H1 (cell line): ENCODE results near the gene TBC1D2B. TPM values are rescaled to one million over a fixed set of nuclear protein-coding genes. Genes with fewer than 3 reads are reported as not detected.

Experiments used
- BACH1 ChIP-seq: IDR thresholded peaks from 2 replicates; pipeline ENCODE4 v1.6.1; 2012; ENCODE audit warnings: low read length, improper control_type of control experiment
- POLR2A ChIP-seq, 2 experiments: IDR thresholded peaks; 1 replicate in 1 of 2; 2 replicates in 1 of 2; pipeline ENCODE4 v1.6.1; 2011; ENCODE audit warnings: low read depth in 2 of 2, low read length in 2 of 2, mild to moderate bottlenecking in 2 of 2; ENCODE audit errors: control extremely low read depth in 1 of 2
- polyA plus RNA-seq, 7 experiments: library from polyadenylated mRNA; depleted of rRNA in 3 of 7; stranded (reverse) in 5 of 7; unstranded in 2 of 7; fragments of >200 nt in 5 of 7; fragments of 200-250 nt in 2 of 7; gene quantifications; 1 replicate in 5 of 7; 2 replicates in 1 of 7; 4 replicates in 1 of 7; pipeline versions ENCODE4 v1.2.1 to v1.2.3, GENCODE V29; 2011 to 2013; ENCODE audit warnings: missing spikeins in 2 of 7, mixed read lengths in 2 of 7
- total RNA-seq: library from RNA; stranded (reverse); fragmentation: NEBNext Ultra II Directional; extraction: Animal tissue kit (Norgen Biotek cat#: 25700); gene quantifications from 2 replicates; pipeline ENCODE4 v1.2.1, GENCODE V29; 2021
- TF ChIP-seq, protein P1 (sequence below): fragments of 300-600 bp; sonication (generic); IDR thresholded peaks from 2 replicates; pipeline ENCODE4 v1.7.1; 2012; ENCODE audit warnings: low read length, moderate library complexity, mild to moderate bottlenecking, inconsistent platforms; ENCODE audit not compliant: insufficient replicate concordance
- TF ChIP-seq, protein P2 (sequence below): IDR thresholded peaks from 2 replicates; pipeline ENCODE4 v1.6.1; 2011; ENCODE audit warnings: low read length, improper control_type of control experiment

Gene TBC1D2B
- total and polyA plus RNA-seq, 2 of the 8 experiments (the other 6 are each of a cell fraction or from before 2014, with no cell fraction given): 11.9 to 19.5 TPM

DNA sequence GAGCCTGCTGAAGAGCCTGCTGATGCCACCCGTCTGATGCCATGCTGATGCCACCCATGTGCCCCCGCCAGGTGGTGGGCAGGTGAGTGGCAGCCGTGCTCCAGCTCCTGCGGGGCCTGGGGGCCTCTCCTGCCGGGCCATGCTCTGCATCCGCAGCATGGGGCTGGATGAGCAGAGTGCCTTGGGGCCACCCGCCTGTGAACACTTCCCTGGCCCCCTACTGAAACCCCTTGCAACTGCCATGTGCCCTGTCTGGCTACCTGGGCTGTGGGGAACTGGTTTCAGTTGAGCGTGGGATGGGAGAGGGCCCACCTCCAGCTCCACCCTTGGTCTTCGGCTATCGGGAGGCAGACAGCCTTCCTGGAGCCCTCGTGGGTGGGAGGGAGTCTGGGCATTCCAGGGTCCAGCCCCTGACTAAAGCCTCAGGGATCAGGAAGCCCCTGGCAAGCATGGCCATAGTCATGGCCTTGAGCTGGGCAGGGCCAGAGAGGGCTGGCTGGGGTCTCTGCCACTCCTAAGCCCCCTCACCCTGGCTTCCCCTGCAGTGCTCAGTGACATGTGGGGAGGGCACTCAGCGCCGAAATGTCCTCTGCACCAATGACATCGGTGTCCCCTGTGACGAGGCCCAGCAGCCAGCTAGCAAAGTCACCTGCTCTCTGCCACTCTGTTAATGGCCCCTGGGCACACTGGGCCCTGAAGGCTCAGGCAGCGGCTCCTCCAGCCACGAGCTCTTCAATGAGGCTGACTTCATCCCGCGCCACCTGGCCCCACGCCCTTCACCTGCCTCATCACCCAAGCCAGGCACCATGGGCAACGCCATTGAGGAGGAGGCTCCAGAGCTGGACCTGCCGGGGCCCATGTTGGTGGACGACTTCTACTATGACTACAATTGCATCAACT, 92.2 kb downstream of the TBC1D2B start (continued):
- TF ChIP-seq, protein P1, sequence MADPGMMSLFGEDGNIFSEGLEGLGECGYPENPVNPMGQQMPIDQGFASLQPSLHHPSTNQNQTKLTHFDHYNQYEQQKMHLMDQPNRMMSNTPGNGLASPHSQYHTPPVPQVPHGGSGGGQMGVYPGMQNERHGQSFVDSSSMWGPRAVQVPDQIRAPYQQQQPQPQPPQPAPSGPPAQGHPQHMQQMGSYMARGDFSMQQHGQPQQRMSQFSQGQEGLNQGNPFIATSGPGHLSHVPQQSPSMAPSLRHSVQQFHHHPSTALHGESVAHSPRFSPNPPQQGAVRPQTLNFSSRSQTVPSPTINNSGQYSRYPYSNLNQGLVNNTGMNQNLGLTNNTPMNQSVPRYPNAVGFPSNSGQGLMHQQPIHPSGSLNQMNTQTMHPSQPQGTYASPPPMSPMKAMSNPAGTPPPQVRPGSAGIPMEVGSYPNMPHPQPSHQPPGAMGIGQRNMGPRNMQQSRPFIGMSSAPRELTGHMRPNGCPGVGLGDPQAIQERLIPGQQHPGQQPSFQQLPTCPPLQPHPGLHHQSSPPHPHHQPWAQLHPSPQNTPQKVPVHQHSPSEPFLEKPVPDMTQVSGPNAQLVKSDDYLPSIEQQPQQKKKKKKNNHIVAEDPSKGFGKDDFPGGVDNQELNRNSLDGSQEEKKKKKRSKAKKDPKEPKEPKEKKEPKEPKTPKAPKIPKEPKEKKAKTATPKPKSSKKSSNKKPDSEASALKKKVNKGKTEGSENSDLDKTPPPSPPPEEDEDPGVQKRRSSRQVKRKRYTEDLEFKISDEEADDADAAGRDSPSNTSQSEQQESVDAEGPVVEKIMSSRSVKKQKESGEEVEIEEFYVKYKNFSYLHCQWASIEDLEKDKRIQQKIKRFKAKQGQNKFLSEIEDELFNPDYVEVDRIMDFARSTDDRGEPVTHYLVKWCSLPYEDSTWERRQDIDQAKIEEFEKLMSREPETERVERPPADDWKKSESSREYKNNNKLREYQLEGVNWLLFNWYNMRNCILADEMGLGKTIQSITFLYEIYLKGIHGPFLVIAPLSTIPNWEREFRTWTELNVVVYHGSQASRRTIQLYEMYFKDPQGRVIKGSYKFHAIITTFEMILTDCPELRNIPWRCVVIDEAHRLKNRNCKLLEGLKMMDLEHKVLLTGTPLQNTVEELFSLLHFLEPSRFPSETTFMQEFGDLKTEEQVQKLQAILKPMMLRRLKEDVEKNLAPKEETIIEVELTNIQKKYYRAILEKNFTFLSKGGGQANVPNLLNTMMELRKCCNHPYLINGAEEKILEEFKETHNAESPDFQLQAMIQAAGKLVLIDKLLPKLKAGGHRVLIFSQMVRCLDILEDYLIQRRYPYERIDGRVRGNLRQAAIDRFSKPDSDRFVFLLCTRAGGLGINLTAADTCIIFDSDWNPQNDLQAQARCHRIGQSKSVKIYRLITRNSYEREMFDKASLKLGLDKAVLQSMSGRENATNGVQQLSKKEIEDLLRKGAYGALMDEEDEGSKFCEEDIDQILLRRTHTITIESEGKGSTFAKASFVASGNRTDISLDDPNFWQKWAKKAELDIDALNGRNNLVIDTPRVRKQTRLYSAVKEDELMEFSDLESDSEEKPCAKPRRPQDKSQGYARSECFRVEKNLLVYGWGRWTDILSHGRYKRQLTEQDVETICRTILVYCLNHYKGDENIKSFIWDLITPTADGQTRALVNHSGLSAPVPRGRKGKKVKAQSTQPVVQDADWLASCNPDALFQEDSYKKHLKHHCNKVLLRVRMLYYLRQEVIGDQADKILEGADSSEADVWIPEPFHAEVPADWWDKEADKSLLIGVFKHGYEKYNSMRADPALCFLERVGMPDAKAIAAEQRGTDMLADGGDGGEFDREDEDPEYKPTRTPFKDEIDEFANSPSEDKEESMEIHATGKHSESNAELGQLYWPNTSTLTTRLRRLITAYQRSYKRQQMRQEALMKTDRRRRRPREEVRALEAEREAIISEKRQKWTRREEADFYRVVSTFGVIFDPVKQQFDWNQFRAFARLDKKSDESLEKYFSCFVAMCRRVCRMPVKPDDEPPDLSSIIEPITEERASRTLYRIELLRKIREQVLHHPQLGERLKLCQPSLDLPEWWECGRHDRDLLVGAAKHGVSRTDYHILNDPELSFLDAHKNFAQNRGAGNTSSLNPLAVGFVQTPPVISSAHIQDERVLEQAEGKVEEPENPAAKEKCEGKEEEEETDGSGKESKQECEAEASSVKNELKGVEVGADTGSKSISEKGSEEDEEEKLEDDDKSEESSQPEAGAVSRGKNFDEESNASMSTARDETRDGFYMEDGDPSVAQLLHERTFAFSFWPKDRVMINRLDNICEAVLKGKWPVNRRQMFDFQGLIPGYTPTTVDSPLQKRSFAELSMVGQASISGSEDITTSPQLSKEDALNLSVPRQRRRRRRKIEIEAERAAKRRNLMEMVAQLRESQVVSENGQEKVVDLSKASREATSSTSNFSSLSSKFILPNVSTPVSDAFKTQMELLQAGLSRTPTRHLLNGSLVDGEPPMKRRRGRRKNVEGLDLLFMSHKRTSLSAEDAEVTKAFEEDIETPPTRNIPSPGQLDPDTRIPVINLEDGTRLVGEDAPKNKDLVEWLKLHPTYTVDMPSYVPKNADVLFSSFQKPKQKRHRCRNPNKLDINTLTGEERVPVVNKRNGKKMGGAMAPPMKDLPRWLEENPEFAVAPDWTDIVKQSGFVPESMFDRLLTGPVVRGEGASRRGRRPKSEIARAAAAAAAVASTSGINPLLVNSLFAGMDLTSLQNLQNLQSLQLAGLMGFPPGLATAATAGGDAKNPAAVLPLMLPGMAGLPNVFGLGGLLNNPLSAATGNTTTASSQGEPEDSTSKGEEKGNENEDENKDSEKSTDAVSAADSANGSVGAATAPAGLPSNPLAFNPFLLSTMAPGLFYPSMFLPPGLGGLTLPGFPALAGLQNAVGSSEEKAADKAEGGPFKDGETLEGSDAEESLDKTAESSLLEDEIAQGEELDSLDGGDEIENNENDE: no peak
- TF ChIP-seq, protein P2, sequence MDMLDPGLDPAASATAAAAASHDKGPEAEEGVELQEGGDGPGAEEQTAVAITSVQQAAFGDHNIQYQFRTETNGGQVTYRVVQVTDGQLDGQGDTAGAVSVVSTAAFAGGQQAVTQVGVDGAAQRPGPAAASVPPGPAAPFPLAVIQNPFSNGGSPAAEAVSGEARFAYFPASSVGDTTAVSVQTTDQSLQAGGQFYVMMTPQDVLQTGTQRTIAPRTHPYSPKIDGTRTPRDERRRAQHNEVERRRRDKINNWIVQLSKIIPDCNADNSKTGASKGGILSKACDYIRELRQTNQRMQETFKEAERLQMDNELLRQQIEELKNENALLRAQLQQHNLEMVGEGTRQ: no peak
- TF ChIP-seq BACH1: no peak
- TF ChIP-seq POLR2A (IDR thresholded peaks at IDR 0.05; ENCODE audit: control extremely low read depth in 1 of 2, low read depth in 2 of 2, low read length in 2 of 2): no peak
- TF ChIP-seq, all 59 proteins: peak for 0
